ENCODE results near the gene GABPB1. TPM values are rescaled to one million over a fixed set of nuclear protein-coding genes. Genes with fewer than 3 reads are reported as not detected.
A peak's percentile ranks its signal among the peaks of the same experiment; 100 is the strongest.

Gene GABPB1
- total and polyA plus RNA-seq, 2 of the 13 experiments (the other 11 are each of a cell fraction or from before 2014, with no cell fraction given), result 17.5 to 39.5 TPM

DNA sequence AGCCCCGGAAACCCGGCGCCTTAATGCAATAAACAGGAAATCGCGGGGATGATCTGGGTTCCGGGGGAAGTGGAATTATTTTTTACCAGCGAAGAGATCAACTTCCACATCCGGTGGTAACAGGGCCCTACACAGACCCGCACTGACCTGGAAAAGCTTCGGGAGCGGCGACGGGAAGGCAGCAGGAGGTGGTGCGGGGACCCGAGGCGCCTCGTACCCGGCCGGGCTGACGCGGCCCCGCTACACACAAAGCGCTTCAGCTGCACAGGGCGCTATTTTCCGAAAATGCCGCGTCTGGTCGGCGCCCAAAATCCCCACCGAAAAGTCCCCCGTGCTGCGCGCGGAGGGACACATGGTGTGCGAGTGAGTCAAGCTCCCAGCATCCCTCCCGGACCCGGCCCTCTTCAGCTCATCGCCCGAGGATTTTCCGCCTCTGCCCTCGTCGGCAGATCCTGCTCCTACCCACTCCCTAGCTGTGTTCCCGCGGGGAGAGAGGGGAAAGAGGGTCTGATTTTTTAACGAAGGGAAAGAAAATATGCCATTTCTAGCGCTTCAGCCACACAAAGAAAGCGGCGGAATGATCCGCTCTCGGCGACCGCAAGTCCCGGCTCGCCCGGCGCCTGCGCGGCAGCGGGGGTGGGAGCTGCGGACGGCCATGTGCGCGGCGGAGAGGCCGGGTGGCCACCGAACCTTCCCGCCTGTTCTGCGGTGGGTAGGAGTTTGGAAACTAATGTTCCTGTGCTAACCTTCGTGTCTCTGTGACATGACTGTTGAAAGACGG lies at the start of gene GABPB1 (continued):
- TF ChIP-seq ZNF772 (CRISPR knock-in tag; IDR thresholded peaks at IDR 0.05) (peak; percentile 92), KLF15 (CRISPR knock-in tag; IDR thresholded peaks at IDR 0.05; ENCODE audit: borderline replicate concordance) (peak; percentile 18), ZNF773 (CRISPR knock-in tag; IDR thresholded peaks at IDR 0.05; ENCODE audit: borderline replicate concordance) (peak; percentile 78), MBNL3 (CRISPR knock-in tag; conservative IDR thresholded peaks at IDR 0.05) (no peak), ZBTB3 (CRISPR knock-in tag; IDR thresholded peaks at IDR 0.05; ENCODE audit: borderline replicate concordance, low read depth) (peak; percentile 67; the same call in 1 of the 2 replicates), ZNF704 (CRISPR knock-in tag; IDR thresholded peaks at IDR 0.05; ENCODE audit: borderline replicate concordance) (peak; percentile 93; the same call in 1 of the 2 replicates), ZNF687 (CRISPR knock-in tag; IDR thresholded peaks at IDR 0.05) (peak; percentile 99), CREB1 (IDR thresholded peaks at IDR 0.05) (0 out of 2 replicates have a peak, but pooled peaks have one; percentile 30), CREB1 (CRISPR knock-in tag; IDR thresholded peaks at IDR 0.05) (no peak), NFKB2 (CRISPR knock-in tag; IDR thresholded peaks at IDR 0.05; ENCODE audit: borderline replicate concordance) (peak; percentile 85; the same call in 1 of the 2 replicates), SRSF1 (optimal IDR thresholded peaks at IDR 0.05; ENCODE audit: low read depth, low read length) (peak; percentile 84), PTBP1 (IDR thresholded peaks at IDR 0.05; ENCODE audit: low read depth, low read length, poor library complexity, severe bottlenecking) (peak; percentile 27), ELF1 (CRISPR knock-in tag; IDR thresholded peaks at IDR 0.05) (no peak; the same call in 1 of the 2 replicates), NR2F6 (IDR thresholded peaks at IDR 0.05) (no peak), NR2F6 (CRISPR knock-in tag; IDR thresholded peaks at IDR 0.05) (no peak; the same call in 1 of the 2 replicates), NR3C1 (CRISPR knock-in tag; IDR thresholded peaks at IDR 0.05) (no peak), ZNF570 (CRISPR knock-in tag; IDR thresholded peaks at IDR 0.05; ENCODE audit: borderline replicate concordance) (peak; percentile 55; the same call in 1 of the 2 replicates)
- TF ChIP-seq, protein P1, sequence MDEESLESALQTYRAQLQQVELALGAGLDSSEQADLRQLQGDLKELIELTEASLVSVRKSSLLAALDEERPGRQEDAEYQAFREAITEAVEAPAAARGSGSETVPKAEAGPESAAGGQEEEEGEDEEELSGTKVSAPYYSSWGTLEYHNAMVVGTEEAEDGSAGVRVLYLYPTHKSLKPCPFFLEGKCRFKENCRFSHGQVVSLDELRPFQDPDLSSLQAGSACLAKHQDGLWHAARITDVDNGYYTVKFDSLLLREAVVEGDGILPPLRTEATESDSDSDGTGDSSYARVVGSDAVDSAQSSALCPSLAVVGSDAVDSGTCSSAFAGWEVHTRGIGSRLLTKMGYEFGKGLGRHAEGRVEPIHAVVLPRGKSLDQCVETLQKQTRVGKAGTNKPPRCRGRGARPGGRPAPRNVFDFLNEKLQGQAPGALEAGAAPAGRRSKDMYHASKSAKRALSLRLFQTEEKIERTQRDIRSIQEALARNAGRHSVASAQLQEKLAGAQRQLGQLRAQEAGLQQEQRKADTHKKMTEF (CRISPR knock-in tag; IDR thresholded peaks at IDR 0.05), result peak; percentile 94
- TF ChIP-seq, protein P2, sequence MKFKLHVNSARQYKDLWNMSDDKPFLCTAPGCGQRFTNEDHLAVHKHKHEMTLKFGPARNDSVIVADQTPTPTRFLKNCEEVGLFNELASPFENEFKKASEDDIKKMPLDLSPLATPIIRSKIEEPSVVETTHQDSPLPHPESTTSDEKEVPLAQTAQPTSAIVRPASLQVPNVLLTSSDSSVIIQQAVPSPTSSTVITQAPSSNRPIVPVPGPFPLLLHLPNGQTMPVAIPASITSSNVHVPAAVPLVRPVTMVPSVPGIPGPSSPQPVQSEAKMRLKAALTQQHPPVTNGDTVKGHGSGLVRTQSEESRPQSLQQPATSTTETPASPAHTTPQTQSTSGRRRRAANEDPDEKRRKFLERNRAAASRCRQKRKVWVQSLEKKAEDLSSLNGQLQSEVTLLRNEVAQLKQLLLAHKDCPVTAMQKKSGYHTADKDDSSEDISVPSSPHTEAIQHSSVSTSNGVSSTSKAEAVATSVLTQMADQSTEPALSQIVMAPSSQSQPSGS (CRISPR knock-in tag; IDR thresholded peaks at IDR 0.05), result no peak; the same call in 1 of the 2 replicates
- TF ChIP-seq, protein P3, sequence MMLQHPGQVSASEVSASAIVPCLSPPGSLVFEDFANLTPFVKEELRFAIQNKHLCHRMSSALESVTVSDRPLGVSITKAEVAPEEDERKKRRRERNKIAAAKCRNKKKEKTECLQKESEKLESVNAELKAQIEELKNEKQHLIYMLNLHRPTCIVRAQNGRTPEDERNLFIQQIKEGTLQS (CRISPR knock-in tag; IDR thresholded peaks at IDR 0.05), result peak; percentile 39; the same call in 1 of the 2 replicates

All from HepG2 (cell line).